ENCODE measurements around the gene SND1.

DNA sequence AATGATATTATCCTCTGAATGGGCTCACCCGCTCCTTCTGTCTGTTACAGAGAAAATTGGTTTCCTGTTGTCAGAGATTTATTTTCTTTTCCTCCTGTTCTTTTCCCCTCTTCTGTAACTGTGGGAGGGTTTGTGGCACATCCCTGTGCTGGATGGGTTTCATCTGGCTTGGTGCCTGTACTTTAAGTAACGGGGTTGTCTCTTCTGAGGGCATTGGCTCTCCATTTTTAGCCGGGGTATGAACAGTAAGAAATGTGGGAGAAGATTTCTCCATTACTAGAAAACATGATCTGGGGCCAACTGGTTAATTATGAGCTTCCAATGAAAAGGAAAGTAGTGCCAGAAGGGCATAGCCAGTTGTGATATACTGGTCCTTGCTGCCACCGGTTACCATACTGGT lies 142.6 kb downstream of the SND1 start:
- no peak for TF ChIP-seq MAX (IDR thresholded peaks at IDR 0.05)
- TF ChIP-seq TEAD4 (IDR thresholded peaks at IDR 0.05): no peak
- TF ChIP-seq RAD21 (IDR thresholded peaks at IDR 0.05; ENCODE audit: low read depth): no peak
- no peak for TF ChIP-seq EP300 (IDR thresholded peaks at IDR 0.05; ENCODE audit: borderline replicate concordance)
- no peak for TF ChIP-seq FOXM1 (IDR thresholded peaks at IDR 0.05; ENCODE audit: borderline replicate concordance, low read depth)
- TF ChIP-seq REST (IDR thresholded peaks at IDR 0.05; ENCODE audit: low read depth): no peak
- TF ChIP-seq CREB1 (IDR thresholded peaks at IDR 0.05; ENCODE audit: low read depth): no peak

All from Ishikawa (cell line).